H1 (cell line): ENCODE data around the gene ST6GALNAC2.

Experiments used
- BACH1 ChIP-seq: IDR thresholded peaks from 2 replicates; pipeline ENCODE4 v1.6.1; 2012; ENCODE audit warnings: low read length, improper control_type of control experiment
- CBX8 ChIP-seq: fragments of 300-800, 300-1000 bp; sonication (generic); IDR thresholded peaks from 2 replicates; pipeline ENCODE4 v1.7.1; 2016; ENCODE audit warnings: low read depth, low read length, borderline replicate concordance
- CTCF ChIP-seq, 3 experiments: IDR thresholded peaks; 1 replicate in 2 of 3; 2 replicates in 1 of 3; pipeline versions ENCODE4 v1.5.1 to v1.6.1; 2011; ENCODE audit warnings: low read length in 3 of 3, mild to moderate bottlenecking in 3 of 3, inconsistent platforms in 2 of 3, low read depth in 1 of 3, moderate library complexity in 1 of 3; ENCODE audit not compliant: insufficient read depth in 1 of 3; ENCODE audit errors: control extremely low read depth in 1 of 3
- E2F6 ChIP-seq: IDR thresholded peaks from 2 replicates; pipeline ENCODE4 v1.6.1; 2012; ENCODE audit warnings: inconsistent platforms
- POLR2AphosphoS5 ChIP-seq: IDR thresholded peaks from 2 replicates; pipeline ENCODE4 v1.6.1; 2011; ENCODE audit warnings: low read depth, low read length
- RFX5 ChIP-seq: IDR thresholded peaks from 2 replicates; pipeline ENCODE4 v1.6.1; 2011; ENCODE audit warnings: low read depth, low read length, improper control_type of control experiment, borderline replicate concordance
- SIN3A ChIP-seq, 2 experiments: IDR thresholded peaks in 1 of 2; conservative IDR thresholded peaks in 1 of 2; 2 replicates each; pipeline ENCODE4 v1.6.1; 2011 to 2012; ENCODE audit warnings: low read length in 2 of 2, improper control_type of control experiment in 1 of 2, low read depth in 1 of 2, mild to moderate bottlenecking in 1 of 2
- USF2 ChIP-seq: IDR thresholded peaks from 2 replicates; pipeline ENCODE4 v1.6.1; 2011; ENCODE audit warnings: low read length, improper control_type of control experiment
- TF ChIP-seq, protein P1 (sequence below): IDR thresholded peaks from 2 replicates; pipeline ENCODE4 v1.6.1; 2012; ENCODE audit warnings: inconsistent platforms

DNA sequence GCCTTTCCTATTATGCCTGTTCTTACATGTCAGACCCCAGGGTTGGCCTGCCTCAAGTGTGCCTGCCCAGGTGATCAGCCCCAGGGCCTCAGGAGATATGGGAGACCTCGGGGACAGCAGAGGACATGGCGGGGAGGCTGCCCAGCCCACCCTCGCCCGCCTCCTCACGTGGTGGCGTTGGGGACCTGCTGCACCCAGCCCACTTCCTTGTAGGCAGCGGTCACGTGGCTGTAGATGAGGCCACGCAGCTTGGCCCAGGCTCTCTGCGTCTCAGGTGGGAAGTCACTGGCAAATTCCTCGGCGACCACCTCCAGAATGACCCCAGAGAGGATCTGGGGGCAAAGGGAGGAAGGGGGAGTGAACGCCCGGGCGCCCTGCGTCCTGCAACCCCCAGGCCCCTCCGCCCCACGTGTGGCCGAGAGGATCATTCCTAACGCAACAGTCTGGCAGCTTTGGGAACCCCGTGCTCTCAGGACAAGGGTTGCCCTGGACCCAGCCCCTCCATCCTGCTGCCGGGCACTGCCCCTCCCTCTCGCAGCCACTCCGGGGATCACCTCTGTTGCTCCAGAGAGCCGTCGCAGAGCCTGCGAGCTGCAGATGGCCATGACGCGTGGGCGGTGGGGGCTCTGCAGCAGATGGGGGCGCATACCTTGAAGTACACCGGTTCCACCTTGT lies 54.7 kb downstream of the ST6GALNAC2 start:
- no peak for TF ChIP-seq USF2
- TF ChIP-seq RFX5: no peak
- TF ChIP-seq POLR2AphosphoS5: no peak
- no peak for TF ChIP-seq CTCF (IDR thresholded peaks at IDR 0.05; ENCODE audit: control extremely low read depth in 1 of 3, insufficient read depth in 1 of 3, low read depth in 1 of 3, low read length in 3 of 3)
- no peak for TF ChIP-seq CBX8
- TF ChIP-seq, protein P1, sequence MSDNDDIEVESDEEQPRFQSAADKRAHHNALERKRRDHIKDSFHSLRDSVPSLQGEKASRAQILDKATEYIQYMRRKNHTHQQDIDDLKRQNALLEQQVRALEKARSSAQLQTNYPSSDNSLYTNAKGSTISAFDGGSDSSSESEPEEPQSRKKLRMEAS: no peak
- TF ChIP-seq SIN3A (conservative IDR thresholded peaks at IDR 0.05 in 1 of 2, IDR thresholded peaks at IDR 0.05 in 1 of 2; ENCODE audit: low read depth in 1 of 2, low read length in 2 of 2): no peak
- no peak for TF ChIP-seq BACH1
- TF ChIP-seq E2F6: no peak
